GM18508 (cell line): ENCODE results near the gene OR52I1.
A peak's percentile ranks its signal among the peaks of the same experiment; 100 is the strongest.

Experiments
- ATAC-seq: cut with Tn5 transposase; IDR thresholded peaks from one replicate; pipeline ENCODE4 v1.9.1; 2021; ENCODE audit warnings: moderate number of reproducible peaks; ENCODE audit not compliant: insufficient read depth, unreplicated experiment

OR52I1 gene

GRCh38 chr11:4610258-4610935 lies 16.6 kb downstream of the OR52I1 start:
- ATAC-seq, result no peak

GRCh38 chr11:4611986-4612385 lies 18.1 kb downstream of the OR52I1 start:
- no peak for ATAC-seq

GRCh38 chr11:4615856-4616444 lies 22.1 kb downstream of the OR52I1 start:
- ATAC-seq, result no peak

- ATAC-seq, result no peak
Measured at GRCh38 chr11:4619514-4619913, 25.7 kb downstream of the OR52I1 start.

GRCh38 chr11:4626207-4627099 lies 32.6 kb downstream of the OR52I1 start:
- ATAC-seq, result no peak

GRCh38 chr11:4636136-4636535 lies 42.3 kb downstream of the OR52I1 start:
- ATAC-seq, result no peak

- peak; percentile 65 for ATAC-seq
Measured at GRCh38 chr11:4636962-4637661, 43.3 kb downstream of the OR52I1 start, which contains the start of gene OR51D1. Gene OR51D1 (plus strand): TSS chr11:4637477. CDS start chr11:4639791, 2,314 bp downstream.

- no peak for ATAC-seq
Measured at GRCh38 chr11:4637662-4638047, 43.8 kb downstream of the OR52I1 start.

GRCh38 chr11:4639931-4640330 lies 46.1 kb downstream of the OR52I1 start:
- ATAC-seq, result no peak

- ATAC-seq, result no peak
Measured at GRCh38 chr11:4641501-4641900, 47.7 kb downstream of the OR52I1 start.

GRCh38 chr11:4642043-4642442 lies 48.2 kb downstream of the OR52I1 start:
- no peak for ATAC-seq

GRCh38 chr11:4643076-4643475 lies 49.2 kb downstream of the OR52I1 start:
- ATAC-seq, result no peak

GRCh38 chr11:4643682-4644081 lies 49.8 kb downstream of the OR52I1 start, which contains the start of gene OR51E1:
Gene OR51E1 (plus strand): TSS chr11:4643982. CDS start chr11:4652527, 8,545 bp downstream.
- ATAC-seq, result no peak

- ATAC-seq, result no peak
Measured at GRCh38 chr11:4644233-4644632, 50.4 kb downstream of the OR52I1 start.
